ENCODE measurements around the gene DUOXA1.
A peak's percentile ranks its signal among the peaks of the same experiment; 100 is the strongest.

The DUOXA1 gene

GRCh38 chr15:45129651-45130129 lies at the start of gene DUOXA1, which contains the start of gene DUOX1:
DUOXA1 (minus strand) TSS chr15:45129879; CDS start chr15:45123014, 6,865 bp downstream.
DUOX1 (plus strand) TSS chr15:45129994; CDS start chr15:45131967, 1,973 bp downstream.
- DNase-seq (ENCODE audit: low spot score), result no peak

- no peak for DNase-seq (ENCODE audit: low spot score)
Measured at GRCh38 chr15:45177285-45177684, 47.6 kb upstream of the DUOXA1 start.

- DNase-seq (ENCODE audit: low spot score), result no peak
Measured at GRCh38 chr15:45174577-45174976, 44.9 kb upstream of the DUOXA1 start.

- DNase-seq (ENCODE audit: low spot score), result no peak
Measured at GRCh38 chr15:45174069-45174468, 44.4 kb upstream of the DUOXA1 start.

GRCh38 chr15:45171912-45172311 lies 42.2 kb upstream of the DUOXA1 start:
- no peak for DNase-seq (ENCODE audit: low spot score)

- no peak for DNase-seq (ENCODE audit: low spot score)
Measured at GRCh38 chr15:45169608-45170480, 40.2 kb upstream of the DUOXA1 start.

GRCh38 chr15:45168751-45169551 lies 39.3 kb upstream of the DUOXA1 start:
- no peak for DNase-seq (ENCODE audit: low spot score)

- DNase-seq (ENCODE audit: low spot score), result no peak
Measured at GRCh38 chr15:45168286-45168685, 38.6 kb upstream of the DUOXA1 start.

GRCh38 chr15:45167631-45168205 lies 38.0 kb upstream of the DUOXA1 start:
- DNase-seq (ENCODE audit: low spot score), result no peak

- peak; percentile 91 for DNase-seq (ENCODE audit: low spot score)
Measured at GRCh38 chr15:45166834-45167630, 37.4 kb upstream of the DUOXA1 start.

- DNase-seq (ENCODE audit: low spot score), result no peak
Measured at GRCh38 chr15:45165536-45165935, 35.9 kb upstream of the DUOXA1 start.

- DNase-seq (ENCODE audit: low spot score), result no peak
Measured at GRCh38 chr15:45164914-45165313, 35.2 kb upstream of the DUOXA1 start.

- DNase-seq (ENCODE audit: low spot score), result no peak
Measured at GRCh38 chr15:45163508-45163856, 33.8 kb upstream of the DUOXA1 start.

GRCh38 chr15:45162771-45163507 lies 33.3 kb upstream of the DUOXA1 start:
- peak; percentile 64 for DNase-seq (ENCODE audit: low spot score)

GRCh38 chr15:45161666-45162065 lies 32.0 kb upstream of the DUOXA1 start:
- DNase-seq (ENCODE audit: low spot score), result no peak

- DNase-seq (ENCODE audit: low spot score), result peak; percentile 28
Measured at GRCh38 chr15:45157974-45158373, 28.3 kb upstream of the DUOXA1 start.

- peak; percentile 28 for DNase-seq (ENCODE audit: low spot score)
Measured at GRCh38 chr15:45156744-45157455, 27.2 kb upstream of the DUOXA1 start.

- no peak for DNase-seq (ENCODE audit: low spot score)
Measured at GRCh38 chr15:45155739-45156138, 26.1 kb upstream of the DUOXA1 start.

GRCh38 chr15:45151998-45152828 lies 22.5 kb upstream of the DUOXA1 start:
- no peak for DNase-seq (ENCODE audit: low spot score)

Data from activated CD4-positive, alpha-beta T cell treated with anti-CD3 and anti-CD28 coated beads, Interleukin-2, Interleukin-4, amounts not matched to agents 100 ng/mL and 50 ng/mL, durations not matched to agents 16 hours and 8 hours (primary cell).